Type B pancreatic cell (in vitro differentiated cells): ENCODE data around the gene ZNF93. TPM values are rescaled to one million over a fixed set of nuclear protein-coding genes. Genes with fewer than 3 reads are reported as not detected.

Experiments used
- DNase-seq: peaks from one replicate; pipeline ENCODE4 v3.0.0; 2021; ENCODE audit warnings: mixed read lengths; ENCODE audit not compliant: unreplicated experiment; ENCODE audit errors: extremely low spot score
- H3K27ac Mint-ChIP-seq: 2 replicates; pipeline ENCODE4 v1.8.0; 2021; ENCODE audit warnings: mild to moderate bottlenecking, mixed read lengths
- H3K27me3 Mint-ChIP-seq: 2 replicates; pipeline ENCODE4 v1.8.0; 2021; ENCODE audit warnings: mixed read lengths
- H3K36me3 Mint-ChIP-seq: 2 replicates; pipeline ENCODE4 v1.8.0; 2021; ENCODE audit warnings: mixed read lengths
- H3K4me1 Mint-ChIP-seq: one replicate; pipeline ENCODE4 v1.8.0; 2021; ENCODE audit warnings: mixed read lengths; ENCODE audit not compliant: unreplicated experiment
- H3K4me3 Mint-ChIP-seq: 2 replicates; pipeline ENCODE4 v1.8.0; 2021; ENCODE audit warnings: mild to moderate bottlenecking, mixed read lengths
- H3K9me3 Mint-ChIP-seq: 2 replicates; pipeline ENCODE4 v1.8.0; 2021; ENCODE audit warnings: mixed read lengths
- CTCF ChIP-seq: fragments of 200-600 bp; sonication (generic); conservative IDR thresholded peaks from 2 replicates; pipeline ENCODE4 v1.5.0; 2021; ENCODE audit warnings: antibody characterized with exemption, mild to moderate bottlenecking
- total RNA-seq: library from RNA; stranded (reverse); gene quantifications from 2 replicates; pipeline ENCODE4 v1.2.1, GENCODE V29; 2021; ENCODE audit warnings: low replicate concordance

The ZNF93 gene
- total RNA-seq, 1 donor from 2014 or later, result 26.3 TPM

DNA sequence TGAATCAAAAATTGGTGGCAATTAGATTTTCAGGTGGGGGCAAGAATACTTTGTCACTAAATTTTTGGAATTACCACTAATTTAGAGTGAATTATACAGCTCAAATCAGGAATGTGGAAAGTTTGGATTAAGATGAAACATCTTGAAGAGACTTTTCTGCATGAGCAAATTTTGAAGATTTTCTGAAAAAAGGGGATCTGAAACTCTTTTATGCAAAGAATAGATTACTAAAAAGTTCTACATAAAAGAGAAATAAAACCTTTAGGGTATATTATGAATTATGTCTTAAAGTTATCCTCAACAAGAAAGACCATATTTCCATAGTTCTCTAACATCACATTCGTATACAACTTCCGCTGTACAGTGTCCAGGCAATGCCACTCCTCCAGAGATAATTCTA, 36.7 kb downstream of the ZNF93 start:
- Mint-ChIP-seq H3K4me1 (no peaks in the 10 kb centered on the region), H3K27ac (no peak overlapping the region), H3K4me3 (no peak overlapping the region), H3K36me3 (peaks cover 27% of the 10 kb centered on the region), H3K27me3 (no peaks in the 10 kb centered on the region), H3K9me3 (peaks cover 20% of the 10 kb centered on the region)
- no peak for DNase-seq
- no peak for TF ChIP-seq CTCF

DNA sequence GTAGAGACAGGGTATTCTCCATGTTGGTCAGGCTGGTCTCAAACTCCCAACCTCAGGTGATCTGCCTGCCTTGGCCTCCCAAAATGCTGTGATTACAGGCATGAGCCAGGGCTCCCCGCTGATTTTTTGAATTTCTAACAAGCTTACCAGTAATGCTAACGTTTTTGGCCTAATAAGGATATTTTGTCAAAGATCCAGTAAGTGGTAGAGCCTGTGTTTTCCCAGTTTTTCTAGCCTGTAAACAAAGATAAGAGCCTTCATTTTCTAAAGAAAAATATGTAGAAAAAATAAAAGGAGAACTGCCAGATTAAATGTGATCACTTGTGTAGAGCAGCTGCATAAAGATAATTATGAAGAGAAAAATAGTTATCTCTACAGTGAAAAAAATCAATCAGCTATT, 37.7 kb downstream of the ZNF93 start:
- DNase-seq, result no peak
- no peak for TF ChIP-seq CTCF
- no peak overlapping the region for H3K4me3 Mint-ChIP-seq
- peaks cover 17% of the 10 kb centered on the region for H3K36me3 Mint-ChIP-seq
- H3K27me3 Mint-ChIP-seq, result no peaks in the 10 kb centered on the region
- H3K27ac Mint-ChIP-seq, result no peak overlapping the region
- peaks cover 13% of the 10 kb centered on the region for H3K9me3 Mint-ChIP-seq
- H3K4me1 Mint-ChIP-seq, result no peaks in the 10 kb centered on the region

DNA sequence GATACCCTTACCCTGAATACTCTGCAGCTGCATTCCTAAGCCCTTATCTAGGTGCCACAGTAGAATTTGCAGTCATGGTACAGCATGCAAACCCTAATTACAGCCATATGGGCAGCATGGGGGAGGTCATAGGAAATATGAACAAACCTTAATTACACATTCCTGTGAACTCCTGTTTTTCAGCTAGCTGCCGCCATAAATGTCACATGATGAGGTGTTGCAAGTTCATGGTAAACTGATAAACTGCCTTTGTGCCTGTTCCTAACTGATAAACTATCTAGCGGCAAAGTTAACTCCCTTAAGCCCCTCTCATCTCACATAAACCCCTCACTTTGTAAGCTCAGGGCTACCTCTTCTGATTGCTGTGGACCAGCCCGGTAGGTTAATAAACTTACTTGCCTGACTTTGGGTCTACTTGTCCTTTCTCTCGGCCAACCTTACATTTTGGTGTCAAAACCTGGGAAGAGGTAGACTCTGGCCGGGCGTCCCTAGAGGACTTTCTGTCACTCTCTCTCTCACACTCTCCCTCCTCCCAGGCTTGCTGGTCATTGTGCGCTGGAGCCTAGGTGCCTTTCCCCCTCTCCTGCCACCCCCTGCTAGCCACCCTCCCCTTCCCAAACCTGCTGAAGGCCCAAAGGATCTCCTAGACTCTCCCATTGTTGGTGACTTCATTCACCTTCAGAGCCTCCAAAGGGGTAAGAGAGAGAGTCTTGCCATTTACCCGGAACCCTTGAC, 43.3 kb downstream of the ZNF93 start:
- no peak overlapping the region for H3K4me3 Mint-ChIP-seq
- H3K27ac Mint-ChIP-seq, result no peak overlapping the region
- no peaks in the 10 kb centered on the region for H3K4me1 Mint-ChIP-seq
- no peak for DNase-seq
- TF ChIP-seq CTCF, result no peak
- H3K36me3 Mint-ChIP-seq, result no peaks in the 10 kb centered on the region
- H3K27me3 Mint-ChIP-seq, result no peaks in the 10 kb centered on the region
- H3K9me3 Mint-ChIP-seq, result peaks cover 6% of the 10 kb centered on the region

DNA sequence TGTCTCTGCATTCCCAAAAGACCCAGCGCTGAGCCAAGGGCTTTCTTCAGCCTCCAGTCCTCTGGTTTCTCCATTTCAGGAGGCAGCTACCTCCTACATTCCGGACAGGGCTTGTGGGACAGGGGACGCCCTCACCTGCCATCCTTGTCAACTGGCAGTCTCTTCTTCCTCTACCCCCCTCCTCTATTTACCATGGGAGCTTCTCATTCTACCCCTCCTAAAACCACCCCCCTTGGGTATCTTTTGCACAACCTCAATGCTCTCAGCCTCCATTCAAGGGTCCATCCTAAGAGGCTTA, 43.8 kb downstream of the ZNF93 start:
- H3K4me3 Mint-ChIP-seq, result no peak overlapping the region
- H3K36me3 Mint-ChIP-seq, result no peaks in the 10 kb centered on the region
- no peak for TF ChIP-seq CTCF
- no peak for DNase-seq
- no peaks in the 10 kb centered on the region for H3K4me1 Mint-ChIP-seq
- no peak overlapping the region for H3K27ac Mint-ChIP-seq
- no peaks in the 10 kb centered on the region for H3K27me3 Mint-ChIP-seq
- peaks cover 4% of the 10 kb centered on the region for H3K9me3 Mint-ChIP-seq

DNA sequence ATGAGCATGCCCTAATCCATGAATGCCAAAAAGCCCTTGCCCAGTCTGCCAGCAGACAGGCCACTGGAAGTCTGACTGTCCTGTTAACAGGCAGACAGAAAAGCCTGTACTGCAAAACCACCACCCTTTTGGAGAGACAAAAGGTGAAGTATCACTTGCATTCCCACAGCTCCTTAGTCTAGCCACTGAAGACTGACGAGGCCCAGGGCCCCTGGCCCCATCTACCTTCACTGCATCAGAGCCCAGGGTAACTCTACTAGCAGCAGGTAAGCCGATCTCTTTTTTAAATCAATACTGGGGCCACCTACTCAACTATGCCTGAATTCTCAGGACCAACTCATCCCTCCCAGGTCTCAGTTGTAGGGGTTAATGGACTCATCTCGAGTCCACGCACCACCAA, 45.5 kb downstream of the ZNF93 start:
- Mint-ChIP-seq H3K4me1 (no peaks in the 10 kb centered on the region), H3K27ac (no peak overlapping the region), H3K36me3 (no peaks in the 10 kb centered on the region), H3K27me3 (no peaks in the 10 kb centered on the region), H3K9me3 (peaks cover 4% of the 10 kb centered on the region), H3K4me3 (no peak overlapping the region)
- no peak for DNase-seq
- no peak for TF ChIP-seq CTCF

DNA sequence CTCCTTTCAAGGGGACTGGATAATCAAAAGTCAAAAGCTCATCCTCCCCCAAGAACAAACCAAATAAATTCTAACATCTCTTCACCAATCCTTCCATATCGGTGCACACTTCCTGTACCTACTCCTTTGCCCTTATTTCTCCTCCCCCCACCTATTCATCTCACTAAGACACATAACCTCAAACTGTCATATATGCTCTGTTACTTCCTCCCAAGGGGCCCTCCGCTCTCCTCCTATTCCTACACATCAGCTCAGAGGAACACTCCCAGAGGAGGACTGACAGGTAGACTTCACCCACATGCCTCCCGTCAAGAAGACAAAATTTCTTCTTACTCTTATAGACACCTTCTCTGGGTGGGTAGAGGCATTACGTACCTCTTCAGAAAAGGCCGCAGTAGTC, 48.1 kb downstream of the ZNF93 start:
- Mint-ChIP-seq H3K27ac (no peak overlapping the region), H3K36me3 (no peaks in the 10 kb centered on the region), H3K4me3 (no peak overlapping the region), H3K27me3 (no peaks in the 10 kb centered on the region), H3K4me1 (no peaks in the 10 kb centered on the region), H3K9me3 (peaks cover 4% of the 10 kb centered on the region)
- no peak for TF ChIP-seq CTCF
- DNase-seq, result no peak
